HEK293T (cell line): ENCODE results near the gene KRT34.

Source experiments
- ARNT ChIP-seq: fragments of 450-650 bp; IDR thresholded peaks from 2 replicates; pipeline ENCODE4 v1.6.1; 2017; ENCODE audit warnings: mild to moderate bottlenecking
- BHLHE40 ChIP-seq: fragments of 450-650 bp; IDR thresholded peaks from 2 replicates; pipeline ENCODE4 v1.6.1; 2016; ENCODE audit warnings: mild to moderate bottlenecking, moderate library complexity, borderline replicate concordance
- ELF4 ChIP-seq: fragments of 450-650 bp; IDR thresholded peaks from 2 replicates; pipeline ENCODE4 v1.6.1; 2017; ENCODE audit warnings: antibody characterized with exemption
- FOXM1 ChIP-seq: fragments of 450-650 bp; IDR thresholded peaks from 2 replicates; pipeline ENCODE4 v1.6.1; 2017; ENCODE audit warnings: mild to moderate bottlenecking, borderline replicate concordance
- HDGF ChIP-seq: fragments of 450-650 bp; IDR thresholded peaks from 2 replicates; pipeline ENCODE4 v1.6.1; 2017; ENCODE audit warnings: antibody characterized with exemption, borderline replicate concordance
- L3MBTL2 ChIP-seq: fragments of 450-650 bp; conservative IDR thresholded peaks from 2 replicates; pipeline ENCODE4 v1.6.1; 2016; ENCODE audit warnings: mild to moderate bottlenecking
- LEF1 ChIP-seq: fragments of 450-650 bp; IDR thresholded peaks from 2 replicates; pipeline ENCODE4 v1.6.1; 2017; ENCODE audit warnings: mild to moderate bottlenecking, borderline replicate concordance
- NFRKB ChIP-seq: fragments of 450-650 bp; IDR thresholded peaks from 2 replicates; pipeline ENCODE4 v1.6.1; 2016; ENCODE audit warnings: mild to moderate bottlenecking, moderate library complexity
- SP1 ChIP-seq: fragments of 450-650 bp; IDR thresholded peaks from 2 replicates; pipeline ENCODE4 v1.6.1; 2017
- SUZ12 ChIP-seq: fragments of 450-650 bp; IDR thresholded peaks from 2 replicates; pipeline ENCODE4 v1.6.1; 2016; ENCODE audit warnings: mild to moderate bottlenecking
- TARDBP ChIP-seq: fragments of 450-650 bp; IDR thresholded peaks from 2 replicates; pipeline ENCODE4 v1.6.1; 2016

GRCh38 chr17:41328207-41328606 is 53.9 kb downstream of the KRT34 start:
- no peak for TF ChIP-seq NFRKB
- no peak for TF ChIP-seq ARNT
- no peak for TF ChIP-seq HDGF
- no peak for TF ChIP-seq SUZ12
- no peak for TF ChIP-seq TARDBP
- no peak for TF ChIP-seq ELF4
- no peak for TF ChIP-seq LEF1
- no peak for TF ChIP-seq SP1
- TF ChIP-seq BHLHE40 = no peak
- no peak for TF ChIP-seq FOXM1
- TF ChIP-seq L3MBTL2 = no peak
